Measurements from ENCODE around the gene STIM2. TPM values are rescaled to one million over a fixed set of nuclear protein-coding genes. Genes with fewer than 3 reads are reported as not detected.

The STIM2 gene
- total and polyA plus RNA-seq, 2 of the 4 experiments (the other 2 are of a cell fraction) = 16.1 to 27.6 TPM

- H3K36me3 ChIP-seq (ENCODE audit: control insufficient read depth, insufficient read depth, low read length) = no peaks in the 10 kb centered on the region
- no CpG with 5 or more reads among the region's 5 CpGs for WGBS, 2 experiments (ENCODE audit: extremely low coverage in 2 of 2, insufficient read length in 1 of 2)
- ChIA-PET POLR2A (ENCODE audit: unreplicated experiment) (interaction anchor here (0.6 kb wide), 1 partner anchor 78 kb away, joined by 3 read pairs; no protein-coding TSS in a partner anchor), CTCF (interaction anchor here (1.0 kb wide), 1 partner anchor 148 kb away, joined by 4 read pairs; no protein-coding TSS in a partner anchor)
- peak overlapping the region; percentile 69; the same call in 1 of the 3 replicates for H2BK15ac ChIP-seq (ENCODE audit: low read depth, low read length)
- in situ Hi-C loops (cut with MboI; ENCODE audit: low sequenced_read_pairs) (loop anchor here (25.0 kb wide), 1 partner anchor 522 kb away; no protein-coding TSS in a partner anchor), intact Hi-C loops (cut with micrococcal nuclease) (loop anchor here (1.0 to 10.0 kb wide), 4 partner anchors 151 to 535 kb away; partner anchors contain the start of genes RBPJ and TBC1D19), dilution Hi-C loops (cut with HindIII; ENCODE audit: low sequenced_read_pairs, unreplicated experiment) (no loop called here)
- peak overlapping the region; percentile 78 for H3K56ac ChIP-seq (ENCODE audit: extremely low read depth, insufficient read depth, low read length)
- peak overlapping the region; percentile 63 for H2BK5ac ChIP-seq (ENCODE audit: low read depth, low read length, poor library complexity, severe bottlenecking)
- H3K4me2 ChIP-seq (ENCODE audit: low read depth, low read length) = peak overlapping the region; percentile 76
- H3K18ac ChIP-seq (ENCODE audit: low read depth, low read length) = peak overlapping the region; percentile 11; the same call in 1 of the 2 replicates
- peak overlapping the region; percentile 82 for H4K91ac ChIP-seq (ENCODE audit: insufficient read depth, low read depth, low read length)
- ATAC-seq (ENCODE audit: low read depth) (no peak), DNase-seq (no peak)
- peak overlapping the region; percentile 74 to 91; a peak in 3 of 4 replicates for H4K8ac ChIP-seq (ENCODE audit: low read depth in 2 of 2, low read length in 2 of 2)
- H3K9me3 ChIP-seq (ENCODE audit: control insufficient read depth, insufficient read depth, low read length) = no peaks in the 10 kb centered on the region
- H3K9ac ChIP-seq (ENCODE audit: low read depth, low read length) = peak overlapping the region; percentile 70; the same call in 1 of the 2 replicates
- H2AK9ac ChIP-seq (replicated peaks; ENCODE audit: low read depth, low read length, poor library complexity) = no peak overlapping the region
- peak overlapping the region; percentile 40 for H4K5ac ChIP-seq (ENCODE audit: low read depth, low read length)
- peak overlapping the region; percentile 94 for H3K14ac ChIP-seq (replicated peaks; ENCODE audit: low read depth, low read length)
- peak overlapping the region; percentile 82; the same call in 1 of the 2 replicates for H3K4ac ChIP-seq (ENCODE audit: low read depth, low read length)
- H3K4me1 ChIP-seq (ENCODE audit: control insufficient read depth, insufficient read depth, low read length) = peaks cover 8% of the 10 kb centered on the region; the same call in 1 of the 2 replicates
- peak overlapping the region; percentile 98 for H2AFZ ChIP-seq (replicated peaks; ENCODE audit: low read length, poor library complexity)
- H3K4me3 ChIP-seq (ENCODE audit: insufficient read depth, low read depth, low read length) = peak overlapping the region; percentile 62
- peaks cover 4% of the 10 kb centered on the region for H4K20me1 ChIP-seq (ENCODE audit: insufficient read depth, low read length)
- no peak overlapping the region for H2BK20ac ChIP-seq (ENCODE audit: low read depth, low read length)
- peaks cover 3% of the 10 kb centered on the region; the same call in 1 of the 2 replicates for H3K9me1 ChIP-seq (ENCODE audit: insufficient read depth, low read length)
- no peak for TF ChIP-seq MXI1 (IDR thresholded peaks at IDR 0.05; ENCODE audit: borderline replicate concordance, low read depth, low read length)
- TF ChIP-seq CTCF (conservative IDR thresholded peaks at IDR 0.05; ENCODE audit: low read depth, low read length) = no peak
- no peak for TF ChIP-seq RCOR1 (IDR thresholded peaks at IDR 0.05; ENCODE audit: insufficient replicate concordance, low read length)
- no peak for TF ChIP-seq SMC3 (IDR thresholded peaks at IDR 0.05; ENCODE audit: low read depth, low read length)
- no peak for TF ChIP-seq CHD1 (IDR thresholded peaks at IDR 0.05; ENCODE audit: low read depth, low read length)
- TF ChIP-seq CEBPB (IDR thresholded peaks at IDR 0.05; ENCODE audit: low read depth, low read length) = no peak
- TF ChIP-seq RAD21 (IDR thresholded peaks at IDR 0.05; ENCODE audit: low read length) = no peak
- no peak for TF ChIP-seq NFE2L2 (IDR thresholded peaks at IDR 0.05; ENCODE audit: low read depth, low read length)
- no peak for TF ChIP-seq ELK1 (IDR thresholded peaks at IDR 0.05; ENCODE audit: borderline replicate concordance, low read depth, low read length)
- TF ChIP-seq USF2 (IDR thresholded peaks at IDR 0.05; ENCODE audit: low read depth, low read length) = no peak
- no peaks in the 10 kb centered on the region for H3K27me3 ChIP-seq (ENCODE audit: control insufficient read depth, insufficient read depth, low read length)
- no peak overlapping the region for H3K27ac ChIP-seq (ENCODE audit: insufficient read depth, low read length)
- H2BK120ac ChIP-seq (ENCODE audit: low read depth, low read length) = 0 out of 2 replicates have a peak overlapping the region, but pooled peaks have one; percentile 91
- H2AK5ac ChIP-seq (ENCODE audit: low read depth, low read length) = peak overlapping the region; percentile 45; the same call in 1 of the 2 replicates
- H3K23ac ChIP-seq (ENCODE audit: low read depth, low read length) = peak overlapping the region; percentile 93
- H3K79me1 ChIP-seq (ENCODE audit: low read depth in 1 of 2, low read length in 2 of 2) = peaks cover 4 to 21% of the 10 kb centered on the region in 2 experiments; a peak in 3 of 4 replicates
- BruUV-seq (replicated peaks) = no TSS peak
These were observed 882 bp upstream of the STIM2 start for GRCh38 chr4:26859762-26860156.
